ENCODE results near the gene CNTN4.
A peak's percentile ranks its signal among the peaks of the same experiment; 100 is the strongest.

Gene CNTN4

DNA sequence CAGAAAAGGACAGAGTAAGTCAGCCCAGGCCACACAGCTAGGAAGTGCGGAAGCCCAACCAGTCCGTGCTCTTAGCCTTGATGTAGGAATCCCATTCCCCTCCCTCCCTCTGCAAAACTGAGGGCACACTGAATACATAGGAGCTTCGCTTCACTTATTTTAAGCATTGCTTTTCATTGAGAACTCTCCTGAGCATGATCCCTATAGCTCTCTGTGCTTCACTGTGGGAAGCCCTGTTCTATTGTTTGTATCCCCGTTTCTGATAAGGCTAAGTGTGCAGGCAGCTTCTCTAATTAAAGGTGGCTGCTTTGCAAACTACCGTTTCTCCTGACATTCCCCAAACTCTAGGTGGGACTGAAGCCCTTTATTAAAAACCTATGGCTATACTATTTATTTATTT lies 981.6 kb downstream of the CNTN4 start:
- DNase-seq, result no peak

DNA sequence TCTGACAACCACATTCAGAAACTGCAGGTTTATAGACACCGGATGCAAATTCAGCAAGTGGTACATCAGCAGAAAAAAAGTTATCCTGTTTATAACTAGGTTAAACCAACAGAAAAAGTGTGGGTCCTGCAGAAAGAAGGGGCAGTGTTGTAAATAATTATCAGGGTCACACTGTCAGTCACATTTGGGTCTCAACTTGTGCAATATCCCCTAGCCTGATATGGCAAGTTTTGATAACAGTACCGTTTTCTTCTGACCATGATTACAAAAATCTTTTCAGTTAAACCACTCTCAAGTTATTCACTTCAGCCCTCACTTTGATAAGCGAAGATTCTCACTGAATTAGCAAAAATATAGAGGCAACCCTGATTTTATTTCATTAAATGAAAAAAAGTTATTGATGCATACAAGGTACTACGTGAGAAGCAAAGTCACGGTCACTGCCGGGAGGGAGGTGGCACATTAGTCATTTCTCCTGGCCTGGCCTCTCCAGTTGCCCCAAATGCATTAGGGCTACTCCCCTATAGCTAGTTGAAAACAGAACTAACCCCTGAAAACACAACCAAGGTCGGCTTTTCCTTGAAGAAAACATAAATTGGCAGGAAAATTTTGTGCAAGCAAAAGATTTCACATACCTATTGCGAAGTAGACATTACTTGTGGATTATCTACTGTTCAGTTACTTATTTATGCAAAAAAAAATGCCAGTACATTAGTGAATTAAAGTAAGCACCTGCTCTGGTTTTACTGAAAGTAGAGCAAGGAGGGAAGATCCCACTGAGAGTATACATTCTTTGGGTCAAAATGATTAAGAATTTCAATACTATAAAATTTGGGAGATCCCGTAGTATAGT lies 982.9 kb downstream of the CNTN4 start:
- no peak for DNase-seq

GRCh38 chr3:3082234-3082924 lies 983.7 kb downstream of the CNTN4 start:
- no peak for DNase-seq

- DNase-seq, result no peak
Observed at GRCh38 chr3:3084890-3085289, 986.2 kb downstream of the CNTN4 start.

GRCh38 chr3:3085782-3086181 lies 987.1 kb downstream of the CNTN4 start:
- no peak for DNase-seq

DNA sequence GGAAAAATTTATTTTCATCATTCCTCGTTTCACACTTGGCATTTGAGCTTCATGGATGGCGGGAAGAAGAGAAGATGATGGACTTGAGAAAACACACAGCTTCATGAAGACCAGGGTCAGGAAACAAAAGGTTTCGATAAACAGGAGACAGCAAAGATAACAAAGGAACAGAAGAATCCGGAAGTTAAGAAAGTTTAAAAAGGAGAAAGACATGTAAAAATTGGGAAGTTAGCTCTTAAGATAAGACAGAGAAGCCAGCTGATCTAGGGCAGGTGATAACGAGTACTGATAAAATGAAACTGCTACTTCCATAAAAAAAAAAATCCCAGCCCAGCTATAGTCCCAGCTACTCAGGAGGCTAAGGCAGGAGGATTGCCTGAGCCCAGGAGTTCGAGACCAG lies 987.6 kb downstream of the CNTN4 start:
- no peak for DNase-seq

DNA sequence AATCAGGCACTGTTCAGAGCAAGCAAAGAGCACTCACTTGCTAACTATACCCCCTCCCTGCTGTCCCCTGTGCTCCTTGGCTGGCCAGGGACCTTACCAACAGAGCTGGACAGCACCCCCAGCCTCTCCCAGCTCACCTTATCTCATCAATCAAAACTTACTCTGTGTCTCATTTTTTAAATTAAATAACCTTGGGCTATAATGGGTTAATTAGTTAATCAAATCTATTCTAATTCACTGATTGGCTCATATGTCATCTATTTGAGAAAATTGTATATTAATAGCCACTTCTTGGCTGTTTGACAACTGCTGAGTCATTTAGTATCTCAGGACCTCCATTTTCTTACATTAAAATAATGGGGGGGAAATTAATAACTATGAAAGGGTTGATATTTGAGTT lies 988.6 kb downstream of the CNTN4 start:
- no peak for DNase-seq

DNA sequence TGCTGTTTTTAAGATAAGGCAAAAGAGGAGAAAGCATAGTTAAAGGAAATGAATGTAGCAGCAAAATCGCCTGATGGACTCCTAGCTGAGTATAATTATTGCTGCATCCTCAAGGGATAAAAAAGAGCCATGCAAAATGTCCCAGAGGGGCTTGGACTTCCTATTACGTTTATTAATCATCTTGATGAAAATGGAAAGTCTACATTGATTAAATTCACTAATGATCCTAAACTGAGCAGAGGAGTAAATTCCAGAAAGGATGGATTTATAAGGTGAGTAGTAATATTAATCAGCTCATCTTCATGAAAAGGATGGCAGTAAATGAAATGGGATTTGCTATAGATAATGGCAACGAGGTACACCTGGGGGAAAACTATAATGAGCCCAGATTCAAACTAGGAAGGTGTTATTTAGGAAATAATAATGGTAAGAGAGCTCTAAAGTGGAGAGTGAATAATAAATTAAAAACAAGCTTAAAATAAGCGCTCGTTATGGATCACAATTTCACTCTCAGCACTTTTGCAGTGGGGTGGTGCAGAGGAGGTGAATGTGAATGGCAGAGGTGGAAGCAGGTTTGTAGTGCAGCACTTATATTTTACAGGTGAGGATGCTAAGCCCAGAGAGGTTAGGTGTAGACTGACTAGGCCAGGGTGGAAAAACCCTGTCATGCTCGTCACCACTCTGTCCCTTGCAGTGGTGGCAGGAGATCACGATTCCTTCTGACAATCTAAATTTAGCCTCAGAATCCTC lies 989.2 kb downstream of the CNTN4 start:
- DNase-seq, result no peak

DNA sequence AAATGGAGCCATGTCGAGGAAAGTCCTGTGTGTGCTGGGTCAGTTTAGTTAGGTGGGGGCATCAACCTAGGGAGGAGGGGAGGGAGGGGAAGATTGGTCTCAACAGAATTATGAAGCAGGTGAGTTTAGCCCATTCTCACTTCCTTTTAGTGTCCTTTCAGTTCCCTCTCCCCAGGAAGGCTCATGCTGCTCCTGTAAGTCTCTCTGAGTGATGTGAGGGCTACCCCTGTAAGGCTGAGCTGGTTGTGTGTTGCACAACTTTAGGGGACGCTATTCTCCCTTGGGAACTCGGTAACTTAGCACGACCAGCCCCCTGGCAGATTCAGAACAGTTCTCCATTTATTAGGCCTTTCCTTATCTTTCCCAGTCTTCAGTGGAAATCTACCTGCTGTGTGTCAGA lies 990.4 kb downstream of the CNTN4 start:
- no peak for DNase-seq

DNA sequence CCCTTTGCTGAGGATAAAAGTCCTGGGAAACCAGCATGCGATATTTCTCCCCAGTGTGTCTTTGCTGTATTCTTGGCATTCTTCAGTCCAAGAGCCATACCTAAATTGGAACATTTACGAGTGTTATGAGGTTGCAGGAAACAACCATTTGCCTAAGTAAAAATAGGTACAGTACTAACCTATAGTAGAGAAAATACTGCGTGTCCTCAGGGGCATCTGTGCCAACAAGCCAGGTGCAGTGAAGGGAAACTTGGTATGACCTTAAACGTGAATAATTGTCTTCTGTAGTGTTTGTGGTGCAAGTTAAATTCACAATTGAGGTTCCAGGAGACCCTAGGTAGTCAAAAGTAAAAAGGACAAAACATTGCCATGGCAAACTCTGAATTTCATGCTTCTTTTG lies 999.3 kb downstream of the CNTN4 start:
- DNase-seq, result no peak

DNA sequence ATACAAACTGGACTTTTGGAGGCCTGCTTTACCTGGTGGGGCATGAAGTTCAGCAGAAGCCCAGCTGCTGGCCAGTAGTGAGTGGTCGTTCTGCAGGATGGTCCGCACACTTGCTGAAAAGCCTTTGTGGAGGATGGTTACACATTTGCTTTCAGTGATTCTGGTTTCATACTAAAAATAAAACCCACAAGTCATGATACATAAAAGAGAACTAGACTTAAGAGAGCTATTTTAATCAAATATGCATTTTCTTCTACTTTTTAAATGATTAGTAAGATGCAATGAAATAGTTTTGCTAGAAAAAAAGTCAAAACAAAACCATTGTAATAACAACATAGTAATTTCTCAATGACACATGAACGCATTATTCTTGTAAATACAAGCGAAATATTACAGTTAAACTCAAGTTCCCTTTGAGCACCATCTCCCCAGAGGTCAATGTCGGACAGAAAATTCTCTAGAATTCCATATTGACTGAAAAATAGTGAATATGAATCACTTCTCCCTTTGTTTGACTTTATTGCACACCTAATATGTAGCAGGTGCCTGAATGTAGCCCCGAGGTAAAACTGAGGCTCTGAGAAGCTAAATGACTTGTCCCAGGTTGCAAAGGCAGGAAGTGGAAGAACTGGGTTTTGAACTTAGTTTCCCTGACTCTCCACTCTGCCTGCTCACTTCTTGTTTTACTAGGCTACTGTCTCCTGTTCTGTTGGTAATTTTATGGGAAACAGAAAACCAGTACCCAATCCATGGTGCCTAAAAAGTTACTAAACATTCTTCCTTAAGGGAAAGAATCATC lies 1003.2 kb downstream of the CNTN4 start:
- peak; percentile 14 for DNase-seq

DNA sequence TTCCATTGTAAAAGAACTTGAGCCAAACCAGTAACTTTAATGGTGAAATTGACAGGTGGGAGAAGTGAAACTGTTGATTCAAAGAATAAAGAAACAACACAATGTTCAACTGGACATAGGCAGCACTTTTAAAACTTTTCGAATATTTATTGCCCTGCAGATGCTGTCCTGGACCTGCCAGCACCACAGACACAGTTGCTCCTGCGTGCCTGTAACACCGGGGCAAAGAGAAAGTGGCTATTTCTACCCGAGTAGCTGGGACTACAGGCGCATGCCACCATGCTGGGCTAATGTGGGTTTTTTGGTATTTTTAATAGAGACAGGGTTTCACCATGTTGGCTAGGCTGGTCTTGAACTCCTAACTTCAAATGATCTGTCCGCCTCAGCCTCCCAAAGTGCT lies 1004.1 kb downstream of the CNTN4 start:
- DNase-seq, result no peak

DNA sequence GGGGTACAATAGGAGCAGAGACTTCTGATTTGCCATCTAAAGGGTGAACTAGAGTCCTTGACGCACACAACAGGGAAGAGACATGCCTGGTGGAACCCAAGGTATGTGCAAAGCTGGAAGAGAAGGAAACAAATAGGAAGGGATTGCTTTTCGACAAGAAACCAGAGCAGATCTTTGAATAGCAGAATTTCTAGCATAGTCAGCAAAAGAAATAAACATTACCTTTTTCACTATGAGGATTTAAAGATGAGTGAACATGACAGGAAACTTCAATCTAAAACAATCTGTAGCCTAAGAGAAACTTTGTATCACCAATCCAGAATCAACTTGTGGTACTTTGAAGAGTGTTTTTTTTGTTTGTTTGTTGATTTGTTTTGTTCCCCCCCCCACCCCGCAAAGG lies 1006.6 kb downstream of the CNTN4 start:
- DNase-seq, result no peak

DNA sequence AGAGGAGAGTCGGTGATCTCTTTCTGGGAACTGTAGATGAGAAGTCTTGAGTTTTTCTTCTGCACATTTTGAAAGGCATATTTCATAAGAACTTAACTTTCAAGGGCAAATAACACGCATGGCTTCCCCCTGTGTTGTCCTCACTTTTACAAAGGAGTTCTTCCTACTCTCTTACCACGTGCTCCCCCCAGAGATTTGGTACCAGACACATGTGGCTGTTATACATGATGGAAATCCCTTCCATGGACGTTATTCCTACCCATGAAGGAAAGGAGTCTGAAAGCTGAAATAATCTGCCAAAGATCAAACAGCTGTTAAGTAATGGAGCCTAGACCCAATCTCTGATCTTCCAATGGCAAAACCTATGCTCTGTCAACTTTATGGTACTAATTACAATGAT lies 1007.1 kb downstream of the CNTN4 start:
- no peak for DNase-seq

- DNase-seq, result no peak
Observed at GRCh38 chr3:3107181-3107580, 1008.5 kb downstream of the CNTN4 start.
